ENCODE results near the gene MTR. TPM values are rescaled to one million over a fixed set of nuclear protein-coding genes. Genes with fewer than 3 reads are reported as not detected.

Gene MTR
- total and polyA plus RNA-seq, 9 of the 15 experiments (the other 6 are each of a cell fraction or from before 2014, with no cell fraction given) = 3.4 to 44.3 (median 20.3) TPM

GRCh38 chr1:236913371-236914037, 118.4 kb downstream of the MTR start (continued):
- TF ChIP-seq ZNF280A (IDR thresholded peaks at IDR 0.05; ENCODE audit: low read depth, partially characterized antibody) (no peak), ZNF57 (CRISPR knock-in tag; IDR thresholded peaks at IDR 0.05) (no peak), MYBL2 (IDR thresholded peaks at IDR 0.05; ENCODE audit: low read depth) (no peak), MYBL2 (CRISPR knock-in tag; IDR thresholded peaks at IDR 0.05; ENCODE audit: borderline replicate concordance) (no peak), ZNF551 (CRISPR knock-in tag; IDR thresholded peaks at IDR 0.05) (no peak), KLF13 (tag; IDR thresholded peaks at IDR 0.05; ENCODE audit: borderline replicate concordance, low read depth) (no peak), ELF1 (tag; IDR thresholded peaks at IDR 0.05) (peak; percentile 42; the same call in 1 of the 2 replicates), NCOA4 (IDR thresholded peaks at IDR 0.05; ENCODE audit: partially characterized antibody) (no peak), ZNF561 (CRISPR knock-in tag; conservative IDR thresholded peaks at IDR 0.05) (no peak), SMARCA4 (IDR thresholded peaks at IDR 0.05) (peak; percentile 100), CEBPG (CRISPR knock-in tag; IDR thresholded peaks at IDR 0.05) (no peak), CEBPG (tag; conservative IDR thresholded peaks at IDR 0.05 in 1 of 2, IDR thresholded peaks at IDR 0.05 in 1 of 2) (no peak), POLR2B (IDR thresholded peaks at IDR 0.05; ENCODE audit: low read depth, partially characterized antibody) (no peak), SREBF1 (IDR thresholded peaks at IDR 0.05; ENCODE audit: borderline replicate concordance, low read depth, low read length) (no peak), SP1 (CRISPR knock-in tag; IDR thresholded peaks at IDR 0.05) (no peak), CHD4 (IDR thresholded peaks at IDR 0.05; ENCODE audit: insufficient read depth, insufficient replicate concordance, low read depth, low read length, poor library complexity, severe bottlenecking) (no peak), SAFB2 (IDR thresholded peaks at IDR 0.05; ENCODE audit: borderline replicate concordance, low read depth, low read length, severe bottlenecking) (no peak), KAT7 (CRISPR knock-in tag; IDR thresholded peaks at IDR 0.05; ENCODE audit: borderline replicate concordance) (no peak), POLR2G (IDR thresholded peaks at IDR 0.05; ENCODE audit: low read depth, low read length) (no peak), ZBTB2 (IDR thresholded peaks at IDR 0.05) (peak; percentile 65; the same call in 1 of the 2 replicates), WHSC1 (IDR thresholded peaks at IDR 0.05; ENCODE audit: low read length) (no peak), FOXP1 (CRISPR knock-in tag; IDR thresholded peaks at IDR 0.05) (no peak), ZNF644 (tag; IDR thresholded peaks at IDR 0.05; ENCODE audit: low read depth) (peak; percentile 62; the same call in 1 of the 2 replicates), STAT6 (CRISPR knock-in tag; IDR thresholded peaks at IDR 0.05) (no peak)

Measured in K562 (cell line).